GM19240 (cell line): ENCODE results near the gene PLEKHA7.
"Not testable (repeated sequence)": the region's sequence is repeated elsewhere in the genome, so short reads cannot be mapped to it uniquely, and the experiment has no call there.

Experiments used
- DNase-seq: peaks from one replicate; pipeline ENCODE4 v3.0.0; 2011; ENCODE audit warnings: low spot score; ENCODE audit not compliant: insufficient read length

Gene PLEKHA7, protein sequence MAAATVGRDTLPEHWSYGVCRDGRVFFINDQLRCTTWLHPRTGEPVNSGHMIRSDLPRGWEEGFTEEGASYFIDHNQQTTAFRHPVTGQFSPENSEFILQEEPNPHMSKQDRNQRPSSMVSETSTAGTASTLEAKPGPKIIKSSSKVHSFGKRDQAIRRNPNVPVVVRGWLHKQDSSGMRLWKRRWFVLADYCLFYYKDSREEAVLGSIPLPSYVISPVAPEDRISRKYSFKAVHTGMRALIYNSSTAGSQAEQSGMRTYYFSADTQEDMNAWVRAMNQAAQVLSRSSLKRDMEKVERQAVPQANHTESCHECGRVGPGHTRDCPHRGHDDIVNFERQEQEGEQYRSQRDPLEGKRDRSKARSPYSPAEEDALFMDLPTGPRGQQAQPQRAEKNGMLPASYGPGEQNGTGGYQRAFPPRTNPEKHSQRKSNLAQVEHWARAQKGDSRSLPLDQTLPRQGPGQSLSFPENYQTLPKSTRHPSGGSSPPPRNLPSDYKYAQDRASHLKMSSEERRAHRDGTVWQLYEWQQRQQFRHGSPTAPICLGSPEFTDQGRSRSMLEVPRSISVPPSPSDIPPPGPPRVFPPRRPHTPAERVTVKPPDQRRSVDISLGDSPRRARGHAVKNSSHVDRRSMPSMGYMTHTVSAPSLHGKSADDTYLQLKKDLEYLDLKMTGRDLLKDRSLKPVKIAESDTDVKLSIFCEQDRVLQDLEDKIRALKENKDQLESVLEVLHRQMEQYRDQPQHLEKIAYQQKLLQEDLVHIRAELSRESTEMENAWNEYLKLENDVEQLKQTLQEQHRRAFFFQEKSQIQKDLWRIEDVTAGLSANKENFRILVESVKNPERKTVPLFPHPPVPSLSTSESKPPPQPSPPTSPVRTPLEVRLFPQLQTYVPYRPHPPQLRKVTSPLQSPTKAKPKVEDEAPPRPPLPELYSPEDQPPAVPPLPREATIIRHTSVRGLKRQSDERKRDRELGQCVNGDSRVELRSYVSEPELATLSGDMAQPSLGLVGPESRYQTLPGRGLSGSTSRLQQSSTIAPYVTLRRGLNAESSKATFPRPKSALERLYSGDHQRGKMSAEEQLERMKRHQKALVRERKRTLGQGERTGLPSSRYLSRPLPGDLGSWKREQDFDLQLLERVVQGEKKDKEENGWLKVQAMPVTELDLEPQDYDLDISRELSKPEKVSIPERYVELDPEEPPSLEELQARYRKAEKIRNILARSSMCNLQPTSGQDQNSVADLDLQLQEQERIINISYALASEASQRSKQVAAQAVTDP

DNA sequence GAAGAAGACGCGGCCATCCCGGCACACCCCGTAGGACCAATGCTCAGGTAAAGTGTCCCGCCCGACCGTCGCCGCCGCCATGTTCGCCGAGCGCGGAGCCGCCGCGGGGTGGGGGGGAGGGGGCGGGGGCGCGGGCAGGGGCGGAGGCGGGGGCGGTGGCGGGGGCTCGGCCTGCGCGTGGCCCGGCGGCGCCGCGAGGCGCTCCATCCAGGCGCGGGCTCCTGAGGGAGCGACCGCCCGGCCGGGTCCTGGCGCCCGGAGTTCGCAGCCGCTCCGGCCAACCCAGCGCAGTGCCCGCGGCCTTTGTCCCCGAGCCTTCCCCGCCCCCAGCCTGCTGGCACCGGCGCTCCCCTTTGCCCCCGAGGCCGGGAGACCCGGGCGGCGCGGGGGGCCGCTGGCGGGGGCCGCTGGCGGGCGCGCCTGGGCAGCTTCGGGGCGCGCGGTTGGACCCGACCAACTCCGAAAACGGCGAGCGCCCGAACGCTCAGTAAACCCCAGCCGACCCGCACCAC, at the start of gene PLEKHA7:
Gene PLEKHA7, minus strand, starts transcription at position 94 of the 512 bp plus-strand sequence. Its CDS starts 13 bp downstream, at position 81.
- DNase-seq, result no peak

DNA sequence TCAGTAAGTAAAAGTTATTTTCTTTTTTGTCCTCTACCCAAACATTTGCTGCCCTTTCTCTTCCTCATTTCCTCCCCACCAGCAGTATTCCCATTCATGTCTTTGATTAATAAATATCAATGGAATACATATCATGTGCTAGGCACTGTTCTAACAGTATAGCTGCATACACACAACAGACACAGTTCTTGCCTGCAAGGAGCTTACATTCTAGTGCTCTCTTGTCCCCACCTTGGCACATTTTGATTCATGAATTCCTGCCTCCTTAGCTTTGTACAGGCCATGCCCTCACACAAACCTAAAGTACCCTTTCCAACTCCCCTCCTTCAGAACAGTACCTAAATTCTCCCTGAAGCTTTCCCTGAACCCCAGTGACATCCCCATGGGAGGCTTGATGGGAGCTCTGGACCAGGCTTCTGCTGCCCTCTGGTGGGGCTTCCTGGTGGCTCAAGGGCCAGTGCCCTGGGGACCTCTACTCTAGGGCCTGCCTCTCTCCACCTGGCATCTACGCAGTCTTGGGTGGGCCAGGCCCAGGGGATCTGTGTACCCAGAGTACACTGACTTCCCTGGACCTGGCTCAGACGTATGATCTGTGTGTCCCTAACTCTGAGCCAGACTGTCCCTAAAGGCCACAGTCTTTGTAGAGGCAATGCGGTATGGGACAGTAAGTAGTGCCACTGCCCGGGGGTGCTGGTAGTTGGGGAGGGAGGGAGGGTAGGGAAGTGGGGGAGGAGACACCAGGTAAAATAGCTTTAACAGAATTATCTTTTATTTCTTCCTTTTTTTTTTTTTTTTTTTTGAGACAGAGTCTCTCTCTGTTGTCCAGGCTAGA, 49.2 kb upstream of the PLEKHA7 start:
- peak; percentile 40 for DNase-seq

DNA sequence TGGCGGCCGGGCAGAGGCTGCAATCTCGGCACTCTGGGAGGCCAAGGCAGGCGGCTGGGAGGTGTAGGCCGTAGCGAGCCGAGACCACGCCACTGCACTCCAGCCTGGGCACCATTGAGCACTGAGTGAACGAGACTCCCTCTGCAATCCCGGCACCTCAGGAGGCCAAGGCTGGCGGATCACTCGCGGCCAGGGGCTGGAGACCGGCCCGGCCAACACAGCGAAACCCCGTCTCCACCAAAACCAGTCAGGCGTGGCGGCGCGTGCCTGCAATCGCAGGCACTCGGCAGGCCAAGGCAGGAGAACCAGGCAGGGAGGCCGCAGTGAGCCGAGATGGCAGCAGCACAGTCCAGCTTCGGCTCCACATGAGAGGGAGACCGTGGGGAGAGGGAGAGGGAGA, 36.9 kb upstream of the PLEKHA7 start:
- DNase-seq, result not testable (repeated sequence)

DNA sequence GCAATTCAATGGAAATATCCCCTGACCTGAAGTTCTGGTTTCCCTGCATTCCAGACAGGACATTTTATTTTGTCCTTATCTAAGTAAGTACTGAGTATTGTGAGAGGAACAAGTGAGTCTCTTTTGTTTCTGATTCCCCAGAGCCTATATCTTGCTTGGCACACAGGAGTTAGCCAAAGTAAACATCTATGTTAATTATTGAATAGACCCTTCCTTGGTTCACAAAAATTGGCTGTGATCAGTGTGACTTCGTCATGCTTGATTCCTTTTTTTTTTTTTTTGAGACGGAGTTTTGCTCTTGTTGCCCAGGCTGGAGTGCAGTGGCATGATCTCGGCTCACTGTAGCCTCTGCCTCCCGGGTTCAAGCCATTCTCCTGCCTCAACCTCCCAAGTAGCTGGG, 34.3 kb upstream of the PLEKHA7 start:
- DNase-seq, result not testable (repeated sequence)

DNA sequence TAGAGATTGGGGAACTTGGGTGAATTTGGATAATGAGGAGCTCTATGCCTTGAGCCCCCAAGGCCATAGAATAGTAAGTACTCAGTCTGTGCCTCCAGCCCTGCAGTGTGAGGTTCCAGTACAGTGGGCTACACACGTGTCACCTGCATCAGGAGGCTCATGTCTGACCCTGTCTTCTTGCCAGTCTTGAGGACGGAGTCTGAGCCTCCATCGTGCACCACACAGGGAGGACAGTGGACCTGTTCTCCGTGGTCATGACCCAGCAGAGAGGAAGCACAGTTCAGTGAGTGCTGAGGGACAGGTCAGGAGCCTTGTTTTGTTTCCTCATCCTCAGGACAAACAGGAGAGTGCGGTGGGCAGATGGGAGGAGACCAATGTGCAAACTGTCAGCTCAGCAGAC, 32.5 kb upstream of the PLEKHA7 start:
- no peak for DNase-seq

DNA sequence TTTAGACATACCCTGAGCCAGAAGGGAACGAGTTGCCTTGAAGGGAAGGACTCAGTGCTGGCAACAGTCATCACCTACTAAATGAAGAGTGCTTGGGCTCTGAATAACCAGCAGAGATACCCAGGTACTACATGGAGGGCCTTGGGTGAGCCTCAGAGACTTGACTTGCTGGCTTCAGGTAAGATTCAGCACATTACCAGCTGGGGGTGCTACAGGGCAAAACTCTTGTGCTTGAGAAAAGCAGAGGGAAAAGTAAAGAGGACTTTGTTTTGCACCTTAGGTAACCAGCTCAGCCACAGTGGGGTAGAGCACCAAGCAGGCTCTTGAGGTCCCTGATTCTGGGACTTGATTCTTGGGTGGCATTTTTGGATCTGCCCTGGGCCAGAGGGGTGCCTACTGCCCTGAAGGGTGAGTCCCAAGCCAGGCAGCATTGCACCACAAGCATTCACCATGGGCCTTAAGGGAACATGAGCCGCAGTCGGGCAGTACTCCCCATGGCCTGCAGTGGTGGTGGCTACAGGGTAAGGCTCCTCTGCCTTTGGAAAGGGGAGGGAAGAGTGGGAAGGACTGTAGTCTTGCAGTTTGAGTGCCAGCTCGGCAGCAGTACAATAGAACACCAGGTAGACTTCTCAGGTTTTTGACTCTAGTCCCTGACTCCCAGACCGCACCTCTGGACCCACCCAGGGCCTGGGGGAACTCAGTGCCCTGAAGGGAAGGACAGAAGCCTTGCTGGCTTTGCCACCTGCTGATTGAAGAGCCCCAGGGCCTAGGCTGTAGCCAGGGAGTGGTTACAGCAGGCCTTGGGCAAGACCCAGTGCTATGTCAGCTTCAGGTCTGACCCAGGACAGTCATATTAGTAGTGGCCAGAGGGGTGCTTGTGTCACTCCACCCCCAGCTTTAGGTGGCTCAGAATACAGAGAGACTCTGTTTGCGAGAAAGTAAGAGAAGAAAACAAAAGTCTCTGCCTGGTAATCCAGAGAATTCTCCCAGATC, 22.7 kb upstream of the PLEKHA7 start:
- no peak for DNase-seq

DNA sequence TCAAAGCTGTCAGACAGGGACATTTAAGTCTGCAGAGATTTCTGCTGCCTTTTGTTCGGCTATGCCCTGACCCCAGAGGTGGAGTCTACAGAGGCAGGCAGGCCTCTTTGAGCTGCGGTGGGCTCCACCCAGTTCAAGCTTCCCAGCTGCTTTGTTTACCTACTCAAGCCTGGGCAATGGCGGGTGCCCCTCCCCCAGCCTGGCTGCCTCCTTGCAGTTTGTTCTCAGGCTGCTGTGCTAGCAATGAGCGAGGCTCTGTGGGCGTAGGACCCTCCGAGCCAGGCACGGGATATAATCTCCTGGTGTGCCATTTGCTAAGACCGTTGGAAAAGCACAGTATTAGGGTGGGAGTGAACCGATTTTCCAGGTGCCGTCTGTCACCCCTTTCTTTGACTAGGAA, 19.8 kb upstream of the PLEKHA7 start:
- not testable (repeated sequence) for DNase-seq

DNA sequence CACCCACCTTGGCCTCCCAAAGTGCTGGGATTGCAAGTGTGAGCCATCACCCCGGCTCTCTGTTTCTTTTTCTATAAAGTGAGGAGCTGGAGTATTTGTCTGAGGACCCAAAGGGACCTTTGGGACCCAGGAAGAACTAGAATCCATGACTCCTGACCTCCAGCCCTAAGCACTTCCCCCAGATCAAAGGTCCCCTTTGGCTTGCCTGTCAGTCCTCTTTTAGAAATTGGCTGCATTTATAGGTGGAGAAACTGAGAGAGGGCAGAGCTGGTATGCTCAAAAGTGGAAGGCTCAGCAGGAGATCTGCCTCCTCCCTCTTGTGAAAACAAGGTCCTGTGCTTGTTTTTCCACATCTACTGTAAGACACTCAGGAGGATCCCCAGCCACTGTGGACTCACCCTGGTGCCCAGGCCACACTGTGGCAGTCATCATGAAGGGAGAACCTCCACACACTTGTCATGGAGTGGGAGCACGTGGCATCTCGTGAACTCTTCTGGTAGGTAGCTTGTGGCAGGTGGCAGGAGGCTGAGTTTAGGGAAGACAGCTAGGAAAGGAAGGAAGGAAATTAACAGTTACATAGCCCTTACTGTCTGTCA, 12.4 kb upstream of the PLEKHA7 start:
- DNase-seq, result no peak

DNA sequence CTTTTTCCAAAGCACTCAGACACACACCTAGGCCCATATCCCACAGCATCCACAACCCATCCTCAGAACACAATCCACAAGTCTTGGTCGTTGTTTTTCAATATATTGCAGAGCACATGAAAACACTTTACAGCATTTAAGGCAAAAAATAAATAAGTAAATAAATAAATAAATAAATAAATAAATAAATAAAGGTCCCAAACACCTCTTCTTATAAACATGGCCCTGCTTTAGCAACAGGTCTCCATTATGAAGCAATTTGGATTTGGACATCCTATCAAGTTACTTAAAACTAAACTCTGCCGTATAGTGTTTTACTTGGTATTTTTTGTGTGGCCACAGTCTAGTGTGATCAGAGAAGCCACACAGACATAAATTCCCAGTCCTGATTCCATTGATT, 10.7 kb upstream of the PLEKHA7 start:
- no peak for DNase-seq

DNA sequence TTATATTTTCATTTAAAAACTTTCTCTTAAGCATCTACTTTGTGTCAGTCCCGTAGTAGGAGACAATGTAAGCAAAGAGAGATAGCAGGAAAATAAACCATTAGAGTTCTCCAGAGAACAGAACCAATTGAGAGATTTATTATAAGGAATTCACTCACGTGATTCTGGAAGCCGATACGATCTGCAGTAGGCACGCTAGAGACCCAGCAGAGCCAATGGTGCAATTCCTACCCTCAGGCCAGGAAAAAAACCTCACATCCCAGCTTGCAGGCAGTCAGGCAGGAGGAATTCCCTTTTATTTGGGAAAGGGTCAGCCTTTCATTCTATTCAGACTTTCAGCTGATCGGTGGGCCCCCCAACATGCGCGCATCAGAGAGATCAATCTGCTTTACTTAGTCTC, 7.3 kb upstream of the PLEKHA7 start:
- no peak for DNase-seq

DNA sequence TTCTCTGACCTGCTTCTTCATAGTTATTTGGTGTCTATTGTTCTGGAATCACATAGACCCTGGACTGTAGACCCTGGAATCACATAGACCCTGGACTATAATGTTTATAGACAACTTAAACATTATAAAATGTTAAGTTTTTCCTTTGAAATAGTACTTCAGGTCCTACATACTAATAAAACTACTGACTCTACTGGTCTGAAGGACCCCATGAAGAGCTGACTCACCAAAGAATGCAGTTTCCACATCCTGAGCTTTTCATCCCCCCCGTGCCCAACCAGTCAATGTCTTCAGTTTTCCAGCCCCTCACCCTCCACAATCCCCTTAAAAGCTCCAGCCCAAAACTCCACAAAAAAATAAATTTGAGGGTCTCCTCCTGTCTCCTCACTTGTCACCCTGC, 6.6 kb upstream of the PLEKHA7 start:
- no peak for DNase-seq

DNA sequence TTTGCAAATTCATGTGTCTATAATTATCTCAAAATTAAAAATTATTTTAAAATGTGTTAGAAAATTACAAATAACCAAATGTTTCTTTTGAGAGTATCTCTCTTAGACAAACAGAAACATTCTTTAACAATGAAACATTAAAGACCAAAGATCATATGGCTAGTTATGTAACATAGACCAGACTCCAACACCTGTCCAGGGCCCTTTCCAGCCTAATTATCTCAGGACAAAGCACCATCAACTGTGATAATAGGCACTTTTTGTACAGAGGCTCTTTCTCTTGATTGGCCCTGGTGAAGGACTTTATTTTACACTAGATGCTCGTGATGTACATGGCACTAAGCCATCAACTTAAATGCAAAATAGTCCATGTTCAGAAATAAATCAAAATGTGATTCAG, 5.0 kb upstream of the PLEKHA7 start:
- no peak for DNase-seq

DNA sequence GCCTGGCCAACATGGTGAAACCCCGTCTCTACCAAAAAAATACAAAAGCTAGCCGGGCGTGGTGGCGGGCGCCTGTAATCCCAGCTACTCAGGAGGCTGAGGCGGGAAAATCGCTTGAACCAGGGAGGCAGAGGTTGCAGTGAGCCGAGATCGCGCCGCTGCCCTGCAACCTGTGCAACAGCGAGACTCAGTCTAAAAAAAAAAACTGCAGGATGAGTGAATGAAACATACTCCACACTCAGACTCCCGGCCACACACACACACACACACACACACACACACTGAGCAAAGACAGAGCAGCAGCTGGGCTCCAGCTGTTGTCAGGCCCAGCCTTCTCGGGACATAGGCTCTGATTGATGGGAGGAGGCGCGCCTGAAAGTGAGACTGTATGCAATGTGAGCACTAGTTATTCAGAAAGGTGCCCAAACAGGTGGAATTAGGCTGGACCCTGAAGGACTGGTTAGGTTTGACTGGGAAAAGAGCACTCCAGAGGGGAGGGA, 1.5 kb upstream of the PLEKHA7 start:
- DNase-seq, result no peak

DNA sequence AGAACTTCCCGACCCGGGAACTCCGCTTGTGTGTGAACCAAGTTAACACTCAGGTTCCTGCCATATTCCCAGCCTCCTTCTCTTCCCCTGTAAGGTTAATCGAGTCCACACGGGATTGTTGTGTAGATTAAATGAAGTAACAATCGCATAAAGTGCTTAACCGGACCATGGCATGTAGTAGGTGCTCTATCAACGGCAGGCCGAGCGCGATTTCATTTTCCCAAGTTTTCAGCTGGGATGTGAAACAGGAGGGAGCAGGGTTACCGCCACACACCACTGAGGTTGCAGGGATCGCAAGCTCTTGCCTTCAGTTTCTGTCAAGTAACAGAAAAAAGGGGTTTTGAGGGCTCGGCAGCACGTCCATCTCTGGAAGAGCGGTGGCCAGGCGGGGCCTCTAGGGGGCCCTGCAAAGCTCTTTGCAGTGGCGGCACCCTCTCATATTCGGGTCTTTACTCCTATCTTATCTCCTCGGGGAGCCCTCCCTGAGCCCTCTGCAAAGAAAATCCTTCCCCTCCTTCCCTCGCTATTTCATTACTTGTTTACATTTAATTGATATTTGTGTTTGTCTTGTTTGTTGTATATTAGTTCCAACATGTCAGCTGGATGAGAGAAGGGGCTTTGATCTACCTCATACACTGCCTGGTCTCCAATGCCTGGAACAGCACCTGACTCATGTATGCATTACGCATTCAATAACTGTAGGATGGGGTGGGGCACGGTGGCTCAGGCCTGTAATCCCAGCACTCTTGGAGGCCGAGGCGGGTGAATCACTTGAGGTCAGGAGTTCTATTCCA, 816 bp upstream of the PLEKHA7 start:
- DNase-seq, result peak; percentile 45

DNA sequence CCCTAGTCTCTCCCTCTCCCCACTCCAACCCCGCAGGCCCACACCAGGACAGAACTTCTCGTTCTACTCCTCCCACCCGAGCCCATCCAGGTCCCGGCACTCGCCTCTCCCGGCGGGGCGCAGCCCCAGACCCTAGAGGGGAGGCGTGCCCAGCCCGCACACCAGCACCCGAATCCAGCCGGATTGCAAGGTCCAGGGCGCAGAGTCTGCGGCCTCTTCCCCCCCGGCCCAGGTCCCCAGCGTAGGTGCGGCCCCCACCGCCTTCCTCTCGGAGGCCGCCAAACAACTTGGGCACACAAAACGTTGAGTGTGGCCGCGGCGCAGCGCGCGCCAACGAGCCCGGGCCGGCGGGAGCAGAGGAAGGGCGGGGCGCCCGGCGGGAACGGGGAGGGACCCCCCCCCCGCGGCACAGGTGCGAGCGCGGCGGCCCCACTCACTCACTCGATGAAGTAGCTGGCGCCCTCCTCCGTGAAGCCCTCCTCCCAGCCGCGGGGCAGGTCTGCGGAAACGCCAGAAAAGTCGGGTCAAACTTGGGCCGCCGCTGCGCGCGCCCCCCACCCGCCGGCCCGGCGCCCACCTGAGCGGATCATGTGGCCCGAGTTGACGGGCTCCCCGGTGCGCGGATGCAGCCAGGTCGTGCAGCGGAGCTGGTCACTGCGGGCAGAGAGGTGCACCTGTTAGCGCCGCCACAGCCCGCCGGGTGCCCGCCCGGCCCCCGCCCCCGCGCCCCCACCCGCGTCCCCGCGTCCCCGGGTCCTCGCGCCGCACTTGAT, 480 bp downstream of the PLEKHA7 start:
- DNase-seq, result no peak

DNA sequence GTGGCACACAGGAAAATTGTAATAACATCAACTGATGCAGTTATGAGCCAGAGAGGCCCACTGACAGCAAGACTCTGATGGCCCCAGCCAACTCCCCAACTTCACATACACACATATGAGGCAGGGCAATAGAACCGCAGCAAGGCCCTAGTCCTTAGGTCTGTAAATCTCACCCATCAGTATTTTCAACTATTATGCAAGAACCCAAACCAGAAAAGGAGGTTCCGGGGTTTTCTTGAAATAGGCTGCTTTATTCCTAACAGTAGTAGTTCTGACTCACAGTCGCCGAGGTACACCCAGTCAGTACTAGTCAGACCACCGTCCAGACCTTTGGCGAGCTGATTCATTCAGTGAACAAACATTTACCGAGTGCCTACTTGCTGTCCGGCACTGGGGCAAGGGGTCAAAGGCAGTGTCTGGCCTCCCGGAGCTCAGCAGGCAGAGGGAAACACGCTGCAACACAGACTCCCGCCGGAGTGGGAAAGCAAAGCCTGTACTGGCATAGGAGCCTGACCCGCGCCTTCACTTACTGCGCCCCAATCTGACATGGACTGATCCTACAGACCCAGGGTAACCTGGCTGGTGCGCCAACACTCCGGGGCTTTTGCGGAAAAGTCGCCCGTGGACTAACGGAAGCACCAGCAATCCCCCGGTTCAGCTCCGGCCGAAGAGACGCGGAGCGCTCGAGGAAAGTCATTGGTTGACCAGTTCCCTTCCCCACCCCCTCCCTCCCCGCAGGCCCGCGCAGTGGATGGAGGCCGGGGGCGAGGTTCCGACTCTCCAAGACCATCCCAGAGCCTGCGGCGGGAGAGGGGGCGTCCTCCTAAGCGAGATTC, 1.3 kb downstream of the PLEKHA7 start:
- DNase-seq, result no peak
